NCI-H1694 (cell line): ENCODE results near the gene FLRT2.

Source experiments
- DNase-seq: peaks from one replicate; lab custom pipeline; 2025; lab: John Stamatoyannopoulos, UW

FLRT2 gene

GRCh38 chr14:85529803-85530574 lies at the start of gene FLRT2:
FLRT2 (plus strand) TSS chr14:85530144; CDS start chr14:85621515, 91,371 bp downstream.
- no peak for DNase-seq

GRCh38 chr14:85481471-85481870 lies 48.5 kb upstream of the FLRT2 start:
- no peak for DNase-seq

GRCh38 chr14:85482552-85482951 lies 47.4 kb upstream of the FLRT2 start:
- DNase-seq = no peak

- no peak for DNase-seq
Observed at GRCh38 chr14:85483037-85483436, 46.9 kb upstream of the FLRT2 start.

- no peak for DNase-seq
Observed at GRCh38 chr14:85483652-85484051, 46.3 kb upstream of the FLRT2 start.

- no peak for DNase-seq
Observed at GRCh38 chr14:85487215-85487614, 42.7 kb upstream of the FLRT2 start.

GRCh38 chr14:85501751-85502150 lies 28.2 kb upstream of the FLRT2 start:
- no peak for DNase-seq

- DNase-seq = no peak
Observed at GRCh38 chr14:85508863-85509262, 21.1 kb upstream of the FLRT2 start.

GRCh38 chr14:85512451-85512850 lies 17.5 kb upstream of the FLRT2 start:
- DNase-seq = no peak

- no peak for DNase-seq
Observed at GRCh38 chr14:85514487-85514886, 15.5 kb upstream of the FLRT2 start.

- DNase-seq = no peak
Observed at GRCh38 chr14:85516239-85517113, 13.5 kb upstream of the FLRT2 start.

- DNase-seq = no peak
Observed at GRCh38 chr14:85517114-85517688, 12.7 kb upstream of the FLRT2 start.

- DNase-seq = no peak
Observed at GRCh38 chr14:85519661-85520305, 10.2 kb upstream of the FLRT2 start.

- no peak for DNase-seq
Observed at GRCh38 chr14:85520581-85520980, 9.4 kb upstream of the FLRT2 start.

GRCh38 chr14:85523624-85524023 lies 6.3 kb upstream of the FLRT2 start:
- DNase-seq = no peak

GRCh38 chr14:85527006-85527405 lies 2.9 kb upstream of the FLRT2 start:
- no peak for DNase-seq

GRCh38 chr14:85527445-85528035 lies 2.4 kb upstream of the FLRT2 start:
- no peak for DNase-seq

GRCh38 chr14:85528080-85528896 lies 1.7 kb upstream of the FLRT2 start:
- DNase-seq = peak; percentile 22

GRCh38 chr14:85528897-85529631 lies 880 bp upstream of the FLRT2 start:
- no peak for DNase-seq

GRCh38 chr14:85530626-85531025 lies 682 bp downstream of the FLRT2 start:
- no peak for DNase-seq
